Measurements from ENCODE around the gene ARHGEF5.

GRCh38 chr7:144390481-144390880 lies 35.3 kb downstream of the ARHGEF5 start:
- TF ChIP-seq, protein P1, sequence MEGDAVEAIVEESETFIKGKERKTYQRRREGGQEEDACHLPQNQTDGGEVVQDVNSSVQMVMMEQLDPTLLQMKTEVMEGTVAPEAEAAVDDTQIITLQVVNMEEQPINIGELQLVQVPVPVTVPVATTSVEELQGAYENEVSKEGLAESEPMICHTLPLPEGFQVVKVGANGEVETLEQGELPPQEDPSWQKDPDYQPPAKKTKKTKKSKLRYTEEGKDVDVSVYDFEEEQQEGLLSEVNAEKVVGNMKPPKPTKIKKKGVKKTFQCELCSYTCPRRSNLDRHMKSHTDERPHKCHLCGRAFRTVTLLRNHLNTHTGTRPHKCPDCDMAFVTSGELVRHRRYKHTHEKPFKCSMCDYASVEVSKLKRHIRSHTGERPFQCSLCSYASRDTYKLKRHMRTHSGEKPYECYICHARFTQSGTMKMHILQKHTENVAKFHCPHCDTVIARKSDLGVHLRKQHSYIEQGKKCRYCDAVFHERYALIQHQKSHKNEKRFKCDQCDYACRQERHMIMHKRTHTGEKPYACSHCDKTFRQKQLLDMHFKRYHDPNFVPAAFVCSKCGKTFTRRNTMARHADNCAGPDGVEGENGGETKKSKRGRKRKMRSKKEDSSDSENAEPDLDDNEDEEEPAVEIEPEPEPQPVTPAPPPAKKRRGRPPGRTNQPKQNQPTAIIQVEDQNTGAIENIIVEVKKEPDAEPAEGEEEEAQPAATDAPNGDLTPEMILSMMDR (conservative IDR thresholded peaks at IDR 0.05; ENCODE audit: low read depth, low read length): no peak
- TF ChIP-seq EZH2 (IDR thresholded peaks at IDR 0.05; ENCODE audit: borderline replicate concordance, low read depth, low read length, poor library complexity, severe bottlenecking): no peak
